ENCODE results near the gene NCEH1. TPM values are rescaled to one million over a fixed set of nuclear protein-coding genes. Genes with fewer than 3 reads are reported as not detected.

NCEH1 gene
- total RNA-seq, 2 donors from 2014 or later = 14.1 to 16.5 TPM

DNA sequence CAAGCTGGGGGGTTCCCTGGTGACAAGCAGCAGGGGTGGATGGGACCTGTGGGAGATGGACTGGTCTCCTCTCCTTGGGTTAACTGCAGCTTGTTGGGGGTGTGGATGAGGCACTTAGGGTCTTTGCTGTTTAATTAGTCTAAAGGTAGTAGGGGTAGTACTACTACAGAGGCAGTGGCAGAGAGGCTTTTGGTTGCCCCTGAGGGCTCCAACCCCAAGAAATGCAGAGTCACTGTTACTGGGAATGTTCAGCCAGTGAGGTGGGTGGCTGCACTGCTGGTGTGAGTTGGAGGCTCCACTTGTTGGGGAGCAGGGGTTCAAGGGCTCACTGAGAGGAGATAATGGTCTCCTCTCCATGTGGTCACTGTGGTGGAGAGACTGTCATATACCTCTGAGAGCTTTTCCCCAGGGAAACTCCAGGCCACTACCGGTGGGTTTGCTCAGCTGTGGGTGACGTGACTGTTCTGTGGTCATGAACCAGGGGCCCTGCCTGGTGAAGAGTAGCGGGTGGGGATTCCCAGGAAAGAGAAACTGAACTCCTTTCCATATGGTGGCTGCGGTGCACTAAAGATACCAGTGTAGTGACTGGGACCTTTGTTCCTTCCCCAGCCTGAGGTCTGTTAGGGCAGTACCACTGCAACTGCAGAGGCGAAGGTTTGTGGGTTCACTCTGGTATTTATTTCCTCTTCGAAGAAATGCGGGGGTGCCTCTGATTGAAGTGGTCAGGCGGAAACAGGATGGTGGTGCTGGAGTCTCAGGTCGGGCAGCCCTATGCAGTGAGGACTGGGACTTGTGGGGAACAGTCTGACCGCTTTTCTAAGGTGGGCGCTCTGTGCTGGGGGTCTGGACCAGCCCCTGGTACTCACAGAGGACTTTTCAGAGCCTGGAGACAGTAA, 118.7 kb downstream of the NCEH1 start:
- Mint-ChIP-seq H3K36me3 (ENCODE audit: low read depth) (no peaks in the 10 kb centered on the region), H3K27me3 (ENCODE audit: insufficient read depth) (no peaks in the 10 kb centered on the region), H3K9me3 (peaks cover 7% of the 10 kb centered on the region), H3K4me3 (no peak overlapping the region), H3K4me1 (peaks cover 35% of the 10 kb centered on the region), H3K27ac (peak overlapping the region; percentile 17)
- WGBS, 2 experiments (ENCODE audit: insufficient coverage in 1 of 2, insufficient read length in 1 of 2) = 85 to 87% methylated on average over 10 to 11 of the region's 11 CpGs
- Histone ChIP-seq H3K9ac (ENCODE audit: extremely low read depth, low read length, poor library complexity, severe bottlenecking) (no peak overlapping the region), H3K27me3 (ENCODE audit: control insufficient read depth, insufficient read depth, low read length, poor library complexity, severe bottlenecking) (no peaks in the 10 kb centered on the region), H3K4me3 (ENCODE audit: low read length) (no peak overlapping the region), H3K27ac (ENCODE audit: low read depth, low read length) (no peak overlapping the region), H3K9me3 (ENCODE audit: control insufficient read depth, low read length) (peaks cover 3% of the 10 kb centered on the region), H3K36me3 (ENCODE audit: control insufficient read depth, insufficient read depth, low read length) (no peaks in the 10 kb centered on the region), H3K4me1 (ENCODE audit: control insufficient read depth, insufficient read depth, low read length) (peaks cover 2% of the 10 kb centered on the region)
- DNase-seq = no peak
- TF ChIP-seq, protein P1, sequence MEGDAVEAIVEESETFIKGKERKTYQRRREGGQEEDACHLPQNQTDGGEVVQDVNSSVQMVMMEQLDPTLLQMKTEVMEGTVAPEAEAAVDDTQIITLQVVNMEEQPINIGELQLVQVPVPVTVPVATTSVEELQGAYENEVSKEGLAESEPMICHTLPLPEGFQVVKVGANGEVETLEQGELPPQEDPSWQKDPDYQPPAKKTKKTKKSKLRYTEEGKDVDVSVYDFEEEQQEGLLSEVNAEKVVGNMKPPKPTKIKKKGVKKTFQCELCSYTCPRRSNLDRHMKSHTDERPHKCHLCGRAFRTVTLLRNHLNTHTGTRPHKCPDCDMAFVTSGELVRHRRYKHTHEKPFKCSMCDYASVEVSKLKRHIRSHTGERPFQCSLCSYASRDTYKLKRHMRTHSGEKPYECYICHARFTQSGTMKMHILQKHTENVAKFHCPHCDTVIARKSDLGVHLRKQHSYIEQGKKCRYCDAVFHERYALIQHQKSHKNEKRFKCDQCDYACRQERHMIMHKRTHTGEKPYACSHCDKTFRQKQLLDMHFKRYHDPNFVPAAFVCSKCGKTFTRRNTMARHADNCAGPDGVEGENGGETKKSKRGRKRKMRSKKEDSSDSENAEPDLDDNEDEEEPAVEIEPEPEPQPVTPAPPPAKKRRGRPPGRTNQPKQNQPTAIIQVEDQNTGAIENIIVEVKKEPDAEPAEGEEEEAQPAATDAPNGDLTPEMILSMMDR (conservative IDR thresholded peaks at IDR 0.05) = no peak

DNA sequence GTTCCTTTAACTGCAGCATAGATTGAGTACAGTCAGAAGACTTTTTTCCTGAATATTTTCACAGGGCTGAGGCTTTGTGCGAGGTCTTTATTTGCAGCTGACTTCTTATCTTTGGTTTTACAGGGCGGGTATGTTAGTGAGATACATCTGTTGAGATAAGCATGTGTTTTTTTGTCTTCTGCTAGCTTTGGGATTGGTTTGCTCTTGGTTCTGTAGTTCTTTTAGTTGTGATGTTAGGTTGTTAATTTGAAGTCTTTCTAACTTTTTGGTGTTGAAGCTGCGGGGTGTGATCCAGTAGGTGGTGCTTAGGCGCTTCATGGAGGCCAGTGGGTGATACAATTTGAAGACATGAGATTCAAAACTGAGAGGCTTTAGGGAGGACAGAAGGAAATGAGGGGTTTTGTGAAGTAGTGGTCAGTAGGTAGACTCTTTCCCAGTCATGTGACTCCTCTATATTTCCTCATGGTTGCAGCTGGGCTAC, 119.7 kb downstream of the NCEH1 start:
- Mint-ChIP-seq H3K27ac (peak overlapping the region; percentile 10), H3K4me1 (peaks cover 29% of the 10 kb centered on the region), H3K27me3 (ENCODE audit: insufficient read depth) (no peaks in the 10 kb centered on the region), H3K4me3 (no peak overlapping the region), H3K36me3 (ENCODE audit: low read depth) (no peaks in the 10 kb centered on the region), H3K9me3 (peaks cover 7% of the 10 kb centered on the region)
- TF ChIP-seq, protein P1 (conservative IDR thresholded peaks at IDR 0.05) = no peak
- no peaks in the 10 kb centered on the region for H3K36me3 ChIP-seq (ENCODE audit: control insufficient read depth, insufficient read depth, low read length)
- H3K9me3 ChIP-seq (ENCODE audit: control insufficient read depth, low read length) = peaks cover 3% of the 10 kb centered on the region
- H3K4me1 ChIP-seq (ENCODE audit: control insufficient read depth, insufficient read depth, low read length) = peaks cover 2% of the 10 kb centered on the region
- H3K9ac ChIP-seq (ENCODE audit: extremely low read depth, low read length, poor library complexity, severe bottlenecking) = no peak overlapping the region
- no peak overlapping the region for H3K27ac ChIP-seq (ENCODE audit: low read depth, low read length)
- no peak overlapping the region for H3K4me3 ChIP-seq (ENCODE audit: low read length)
- no peak for DNase-seq
- WGBS, 2 experiments (ENCODE audit: insufficient coverage in 1 of 2, insufficient read length in 1 of 2) = 72 to 81% methylated on average over 2 to 4 of the region's 4 CpGs
- no peaks in the 10 kb centered on the region for H3K27me3 ChIP-seq (ENCODE audit: control insufficient read depth, insufficient read depth, low read length, poor library complexity, severe bottlenecking)

DNA sequence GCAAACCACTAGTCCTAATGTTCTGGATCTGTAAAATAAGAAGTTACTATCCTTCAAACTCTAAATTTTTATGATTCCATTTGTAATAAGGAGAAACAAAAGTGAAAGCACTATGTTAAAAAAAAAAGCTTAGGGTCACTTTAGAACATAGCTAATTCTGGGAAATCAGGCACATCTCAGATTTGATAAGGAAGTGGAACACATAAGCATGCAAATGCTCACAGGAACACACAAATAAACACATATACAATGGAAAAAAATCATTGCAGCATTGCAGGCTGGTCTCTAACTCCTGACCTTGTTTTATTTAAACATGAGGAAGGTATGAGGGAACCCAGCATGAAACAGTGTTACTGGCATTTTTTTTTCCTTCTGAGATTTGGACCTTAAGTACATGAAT, 124.4 kb downstream of the NCEH1 start:
- Mint-ChIP-seq H3K4me3 (no peak overlapping the region), H3K27me3 (ENCODE audit: insufficient read depth) (no peaks in the 10 kb centered on the region), H3K36me3 (ENCODE audit: low read depth) (no peaks in the 10 kb centered on the region), H3K9me3 (peaks cover 7% of the 10 kb centered on the region), H3K27ac (no peak overlapping the region), H3K4me1 (peaks cover 11% of the 10 kb centered on the region)
- Histone ChIP-seq H3K27ac (ENCODE audit: low read depth, low read length) (no peak overlapping the region), H3K4me3 (ENCODE audit: low read length) (no peak overlapping the region), H3K9ac (ENCODE audit: extremely low read depth, low read length, poor library complexity, severe bottlenecking) (no peak overlapping the region), H3K9me3 (ENCODE audit: control insufficient read depth, low read length) (peaks cover 3% of the 10 kb centered on the region), H3K36me3 (ENCODE audit: control insufficient read depth, insufficient read depth, low read length) (no peaks in the 10 kb centered on the region), H3K4me1 (ENCODE audit: control insufficient read depth, insufficient read depth, low read length) (no peaks in the 10 kb centered on the region), H3K27me3 (ENCODE audit: control insufficient read depth, insufficient read depth, low read length, poor library complexity, severe bottlenecking) (no peaks in the 10 kb centered on the region)
- TF ChIP-seq, protein P1 (conservative IDR thresholded peaks at IDR 0.05) = no peak
- no peak for DNase-seq

All from endodermal cell (in vitro differentiated cells).